Breast epithelium (tissue), 4 donors: ENCODE measurements around the gene AFAP1L1. TPM values are rescaled to one million over a fixed set of nuclear protein-coding genes. Genes with fewer than 3 reads are reported as not detected.

Experiments used
- DNase-seq, 2 donors: peaks; one replicate each; pipeline ENCODE4 v3.0.0-alpha.2; 2019; ENCODE audit warnings: low spot score in 2 of 2
- H3K27ac ChIP-seq, 2 donors: fragments of 200-600 bp; sonication (generic) in 1 of 2; one replicate each; pipeline ENCODE4 v1.5.1; 2016 to 2019; ENCODE audit warnings: mild to moderate bottlenecking in 1 of 2
- H3K27me3 ChIP-seq, 2 donors: fragments of 200-600 bp; sonication (generic) in 1 of 2; one replicate each; pipeline versions ENCODE4 v1.5.1 to v1.6.0; 2017 to 2019; ENCODE audit warnings: control low read depth in 1 of 2, mild to moderate bottlenecking in 1 of 2
- H3K36me3 ChIP-seq: fragments of 200-600 bp; one replicate; pipeline ENCODE4 v1.5.1; 2019
- H3K4me1 ChIP-seq, 2 donors: fragments of 200-600 bp; sonication (generic); one replicate each; pipeline ENCODE4 v1.5.1; 2016 to 2019; ENCODE audit warnings: control low read depth in 1 of 2
- H3K4me3 ChIP-seq, 3 donors: fragments of 200-600 bp; sonication (generic); 1 replicate in 2 of 3; 2 replicates in 1 of 3; pipeline ENCODE4 v1.5.1; 2016 to 2019; ENCODE audit warnings: mild to moderate bottlenecking in 3 of 3, moderate library complexity in 2 of 3
- H3K9me3 ChIP-seq, 2 donors: fragments of 200-600 bp; sonication (generic) in 1 of 2; one replicate each; pipeline ENCODE4 v1.5.1; 2016 to 2019; ENCODE audit warnings: control low read depth in 1 of 2
- CTCF ChIP-seq, 3 donors: fragments of 450-650 bp; IDR thresholded peaks; one replicate each; pipeline ENCODE4 v1.5.1; 2016 to 2017; ENCODE audit warnings: antibody characterized with exemption in 3 of 3, mild to moderate bottlenecking in 3 of 3, moderate library complexity in 3 of 3
- POLR2A ChIP-seq: fragments of 450-650 bp; IDR thresholded peaks from one replicate; pipeline ENCODE4 v1.6.1; 2016; ENCODE audit warnings: antibody characterized with exemption, mild to moderate bottlenecking, moderate library complexity
- POLR2AphosphoS5 ChIP-seq, 3 donors: sonication (generic); formaldehyde crosslinking; IDR thresholded peaks; one replicate each; pipeline ENCODE4 v1.6.1; 2017; ENCODE audit warnings: antibody characterized with exemption in 3 of 3
- intact Hi-C: fragments of 100-400 bp; cut with DNase I; formaldehyde crosslinking; loops from one replicate; pipeline ENCODE4 v1.15.1; 2023; ENCODE audit warnings: low total_unique reads
- total RNA-seq, 3 donors: library from RNA; depleted of rRNA; stranded (reverse); fragments of >200 nt; gene quantifications; one replicate each; pipeline ENCODE4 v1.1.0, GENCODE V29; 2016

AFAP1L1 gene
- total RNA-seq, 3 donors from 2014 or later: 13.3 to 108 (median 26.5) TPM

DNA sequence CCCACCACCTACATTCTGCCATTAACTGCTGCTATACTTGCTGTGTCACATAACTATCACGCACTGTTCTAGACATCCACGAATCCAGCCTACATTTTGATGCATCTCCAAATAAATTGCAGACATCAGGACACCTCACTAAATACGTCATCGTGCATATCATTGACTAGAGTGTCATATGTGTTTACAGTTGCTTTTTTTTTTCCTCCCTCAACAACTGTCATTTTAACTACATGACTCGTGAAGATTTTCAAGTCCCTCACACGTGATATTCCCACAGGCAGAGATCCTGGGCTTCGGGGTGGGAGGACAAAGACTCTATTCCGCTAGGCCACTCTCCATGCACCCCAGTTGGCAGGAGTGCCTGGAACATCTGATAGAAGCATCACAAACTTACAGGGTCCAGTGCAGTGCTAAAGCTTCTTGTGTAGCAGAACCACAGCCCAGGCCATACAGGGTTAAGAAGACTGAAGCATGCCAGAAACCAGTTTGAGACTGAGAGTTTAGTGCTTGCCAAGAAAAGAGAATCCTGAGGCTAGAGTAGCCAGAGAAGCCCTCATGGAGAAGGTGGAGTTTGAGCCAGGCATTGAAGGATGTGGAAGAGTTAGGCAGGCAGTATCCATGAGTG is 87.3 kb downstream of the AFAP1L1 start:
- intact Hi-C loops: no loop called here
- H3K36me3 ChIP-seq: no peaks in the 10 kb centered on the region
- no peak for DNase-seq
- H3K27ac ChIP-seq: no peak overlapping the region
- no peaks in the 10 kb centered on the region for H3K9me3 ChIP-seq
- H3K27me3 ChIP-seq: no peaks in the 10 kb centered on the region
- TF ChIP-seq POLR2AphosphoS5 (IDR thresholded peaks at IDR 0.05): no peak
- TF ChIP-seq POLR2A: no peak
- no peak for TF ChIP-seq CTCF (IDR thresholded peaks at IDR 0.05)
- no peak overlapping the region for H3K4me3 ChIP-seq
- no peaks in the 10 kb centered on the region for H3K4me1 ChIP-seq

- Histone ChIP-seq H3K36me3 (no peaks in the 10 kb centered on the region), H3K4me1 (no peaks in the 10 kb centered on the region), H3K27me3 (no peaks in the 10 kb centered on the region), H3K27ac (no peak overlapping the region), H3K9me3 (no peaks in the 10 kb centered on the region), H3K4me3 (no peak overlapping the region)
- TF ChIP-seq POLR2A (no peak), POLR2AphosphoS5 (IDR thresholded peaks at IDR 0.05) (no peak), CTCF (IDR thresholded peaks at IDR 0.05) (no peak)
- intact Hi-C loops: loop anchor here (10.0 kb wide), 1 partner anchor 205 kb away; no protein-coding TSS in a partner anchor
- DNase-seq: no peak
Observed at GRCh38 chr5:149360272-149360671, 88.6 kb downstream of the AFAP1L1 start.

- H3K4me3 ChIP-seq: no peak overlapping the region
- no peak overlapping the region for H3K27ac ChIP-seq
- TF ChIP-seq POLR2AphosphoS5 (IDR thresholded peaks at IDR 0.05) (no peak), POLR2A (no peak), CTCF (IDR thresholded peaks at IDR 0.05) (no peak)
- H3K4me1 ChIP-seq: no peaks in the 10 kb centered on the region
- H3K9me3 ChIP-seq: no peaks in the 10 kb centered on the region
- no peak for DNase-seq
- intact Hi-C loops: loop anchor here (10.0 kb wide), 1 partner anchor 202 kb away; no protein-coding TSS in a partner anchor
- H3K27me3 ChIP-seq: no peaks in the 10 kb centered on the region
- H3K36me3 ChIP-seq: no peaks in the 10 kb centered on the region
Observed at GRCh38 chr5:149362541-149362940, 90.9 kb downstream of the AFAP1L1 start.

DNA sequence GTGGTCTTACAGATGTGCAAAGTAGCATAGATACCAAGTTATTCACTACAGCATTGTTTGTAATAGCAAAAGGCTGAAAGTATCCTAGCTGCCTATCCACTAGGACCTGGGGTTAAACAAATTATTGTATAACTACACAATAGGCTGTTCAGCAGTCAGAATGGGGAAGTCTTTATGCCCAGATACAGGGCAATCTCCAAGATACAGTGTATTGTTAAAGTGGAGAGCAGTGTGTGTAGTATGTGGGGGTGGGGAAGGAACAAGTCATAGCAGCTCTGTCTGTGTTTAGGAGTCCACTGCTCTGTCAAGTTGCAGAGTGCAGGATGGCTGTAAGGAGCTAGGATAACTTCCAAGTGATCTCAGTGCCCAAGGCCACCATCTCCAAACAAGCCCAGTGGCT is 91.7 kb downstream of the AFAP1L1 start:
- intact Hi-C loops: loop anchor here (10.0 kb wide), 1 partner anchor 201 kb away; no protein-coding TSS in a partner anchor

More for the DNA sequence above, 91.7 kb downstream of the AFAP1L1 start:
- Histone ChIP-seq H3K4me3 (no peak overlapping the region), H3K4me1 (no peaks in the 10 kb centered on the region), H3K27me3 (no peaks in the 10 kb centered on the region), H3K9me3 (no peaks in the 10 kb centered on the region), H3K27ac (no peak overlapping the region), H3K36me3 (no peaks in the 10 kb centered on the region)
- DNase-seq: no peak
- TF ChIP-seq POLR2A (no peak), CTCF (IDR thresholded peaks at IDR 0.05) (no peak), POLR2AphosphoS5 (IDR thresholded peaks at IDR 0.05) (no peak)
